SU-DHL-6 (cell line): ENCODE data around the gene SLC17A2.

Experiments used
- H2AFZ ChIP-seq: fragments of 200-600 bp; sonication (generic); 2 replicates; pipeline ENCODE4 v1.6.1; 2014; ENCODE audit warnings: low read depth, mild to moderate bottlenecking, moderate library complexity, mixed read lengths, antibody characterized with exemption, low read length; ENCODE audit not compliant: severe bottlenecking
- H3F3A ChIP-seq: fragments of 200-600 bp; shearing (Covaris generic); 2 replicates; pipeline ENCODE4 v1.6.0; 2016; ENCODE audit warnings: antibody characterized with exemption, mild to moderate bottlenecking; ENCODE audit not compliant: insufficient read depth
- H3K27ac ChIP-seq: fragments of 200-600 bp; sonication (generic); 2 replicates; pipeline ENCODE4 v1.5.1; 2016; ENCODE audit warnings: low read depth, mild to moderate bottlenecking, low read length, moderate library complexity, mixed read lengths
- H3K27me3 ChIP-seq: fragments of 200-600 bp; sonication (generic), shearing (Covaris generic); 2 replicates; pipeline ENCODE4 v1.6.0; 2014; ENCODE audit warnings: mild to moderate bottlenecking, low read length
- H3K36me3 ChIP-seq: fragments of 200-600 bp; sonication (generic); 2 replicates; pipeline ENCODE4 v1.6.1; 2014; ENCODE audit warnings: mild to moderate bottlenecking, low read length, mixed read lengths
- H3K4me2 ChIP-seq: fragments of 300-600, 200-600 bp; shearing (Covaris generic), sonication (generic); 2 replicates; pipeline ENCODE4 v1.6.0; 2014; ENCODE audit warnings: low read length, low read depth, mild to moderate bottlenecking; ENCODE audit not compliant: poor library complexity, severe bottlenecking
- H3K4me3 ChIP-seq: fragments of 200-600 bp; sonication (generic); 2 replicates; pipeline ENCODE4 v1.5.1; 2014; ENCODE audit warnings: antibody characterized with exemption, low read length, mild to moderate bottlenecking, mixed read lengths; ENCODE audit not compliant: insufficient read depth, poor library complexity, severe bottlenecking
- H3K79me2 ChIP-seq: fragments of 200-600 bp; sonication (generic); 2 replicates; pipeline ENCODE4 v1.6.1; 2014; ENCODE audit warnings: mild to moderate bottlenecking, low read length, moderate library complexity; ENCODE audit not compliant: insufficient read depth
- H3K9ac ChIP-seq: fragments of 200-600 bp; sonication (generic); 2 replicates; pipeline ENCODE4 v1.7.0; 2014; ENCODE audit warnings: mild to moderate bottlenecking, low read length
- H3K9me2 ChIP-seq: fragments of 200-600 bp; sonication (generic); replicated peaks from 2 replicates; pipeline ENCODE4 v1.6.1; 2014; ENCODE audit warnings: low read length; ENCODE audit not compliant: insufficient read depth
- H3K9me3 ChIP-seq: fragments of 200-600 bp; sonication (generic); 2 replicates; pipeline ENCODE4 v1.6.1; 2014; ENCODE audit warnings: low read length, mixed read lengths; ENCODE audit not compliant: insufficient read depth
- H4K20me1 ChIP-seq: fragments of 200-600 bp; sonication (generic); 2 replicates; pipeline ENCODE4 v1.6.1; 2014; ENCODE audit warnings: low read depth, mild to moderate bottlenecking, antibody characterized with exemption, low read length, moderate library complexity, mixed read lengths
- EZH2phosphoT487 ChIP-seq: fragments of 200-600 bp; sonication (generic), shearing (Covaris generic); conservative IDR thresholded peaks from 2 replicates; pipeline ENCODE4 v1.6.1; 2018; ENCODE audit warnings: mild to moderate bottlenecking, antibody characterized with exemption, low read length, moderate library complexity, mixed read lengths
- TF ChIP-seq, protein P1 (sequence below): fragments of 200-600 bp; sonication (generic); IDR thresholded peaks from one replicate; pipeline ENCODE4 v1.5.1; 2017; ENCODE audit warnings: antibody characterized with exemption, mild to moderate bottlenecking, low read length, moderate library complexity; ENCODE audit not compliant: insufficient read depth, poor library complexity, severe bottlenecking

Gene SLC17A2

DNA sequence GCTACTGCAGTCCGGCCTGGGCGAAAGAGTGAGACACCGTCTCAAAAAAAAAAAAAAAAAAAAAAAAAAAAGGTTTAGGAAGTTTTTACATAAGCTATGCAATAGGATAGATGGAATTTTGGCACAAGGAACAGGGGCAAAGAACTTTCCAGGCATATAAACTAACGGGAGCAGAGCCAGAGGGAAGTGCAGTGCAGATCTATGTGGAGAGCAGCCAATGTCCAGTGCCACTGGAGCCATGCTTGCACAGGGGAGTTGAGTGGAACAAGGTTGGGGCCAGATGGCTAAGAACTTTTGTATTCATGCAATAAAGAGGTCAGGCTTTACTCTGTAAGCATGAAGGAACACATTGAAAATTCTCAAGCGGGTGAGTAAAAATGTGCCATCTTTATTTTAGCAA, 10.8 kb downstream of the SLC17A2 start:
- no peak overlapping the region for H3K4me3 ChIP-seq
- H3K27ac ChIP-seq, result no peak overlapping the region
- H2AFZ ChIP-seq, result no peak overlapping the region
- no peaks in the 10 kb centered on the region for H3K36me3 ChIP-seq
- no peak overlapping the region for H3K4me2 ChIP-seq
- TF ChIP-seq EZH2phosphoT487, result no peak
- no peaks in the 10 kb centered on the region for H3K79me2 ChIP-seq
- no peak overlapping the region for H3K9ac ChIP-seq
- no peaks in the 10 kb centered on the region for H3K9me3 ChIP-seq
- H4K20me1 ChIP-seq, result no peaks in the 10 kb centered on the region
- H3F3A ChIP-seq, result no peaks in the 10 kb centered on the region
- no peaks in the 10 kb centered on the region for H3K9me2 ChIP-seq
- no peaks in the 10 kb centered on the region for H3K27me3 ChIP-seq

GRCh38 chr6:25918083-25918683, 12.3 kb downstream of the SLC17A2 start:
- no peaks in the 10 kb centered on the region for H3K36me3 ChIP-seq

GRCh38 chr6:25916789-25917490, 13.6 kb downstream of the SLC17A2 start:
- no peaks in the 10 kb centered on the region for H3K36me3 ChIP-seq
- H3K9ac ChIP-seq, result no peak overlapping the region
- H3K4me3 ChIP-seq, result no peak overlapping the region
- H3K9me3 ChIP-seq, result no peaks in the 10 kb centered on the region
- H2AFZ ChIP-seq, result no peak overlapping the region
- no peak overlapping the region for H3K27ac ChIP-seq
- no peaks in the 10 kb centered on the region for H3K9me2 ChIP-seq
- no peak overlapping the region for H3K4me2 ChIP-seq
- H4K20me1 ChIP-seq, result no peaks in the 10 kb centered on the region
- no peaks in the 10 kb centered on the region for H3K27me3 ChIP-seq
- TF ChIP-seq, protein P1, sequence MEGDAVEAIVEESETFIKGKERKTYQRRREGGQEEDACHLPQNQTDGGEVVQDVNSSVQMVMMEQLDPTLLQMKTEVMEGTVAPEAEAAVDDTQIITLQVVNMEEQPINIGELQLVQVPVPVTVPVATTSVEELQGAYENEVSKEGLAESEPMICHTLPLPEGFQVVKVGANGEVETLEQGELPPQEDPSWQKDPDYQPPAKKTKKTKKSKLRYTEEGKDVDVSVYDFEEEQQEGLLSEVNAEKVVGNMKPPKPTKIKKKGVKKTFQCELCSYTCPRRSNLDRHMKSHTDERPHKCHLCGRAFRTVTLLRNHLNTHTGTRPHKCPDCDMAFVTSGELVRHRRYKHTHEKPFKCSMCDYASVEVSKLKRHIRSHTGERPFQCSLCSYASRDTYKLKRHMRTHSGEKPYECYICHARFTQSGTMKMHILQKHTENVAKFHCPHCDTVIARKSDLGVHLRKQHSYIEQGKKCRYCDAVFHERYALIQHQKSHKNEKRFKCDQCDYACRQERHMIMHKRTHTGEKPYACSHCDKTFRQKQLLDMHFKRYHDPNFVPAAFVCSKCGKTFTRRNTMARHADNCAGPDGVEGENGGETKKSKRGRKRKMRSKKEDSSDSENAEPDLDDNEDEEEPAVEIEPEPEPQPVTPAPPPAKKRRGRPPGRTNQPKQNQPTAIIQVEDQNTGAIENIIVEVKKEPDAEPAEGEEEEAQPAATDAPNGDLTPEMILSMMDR, result no peak
- TF ChIP-seq EZH2phosphoT487, result no peak
- H3K79me2 ChIP-seq, result no peaks in the 10 kb centered on the region
- no peaks in the 10 kb centered on the region for H3F3A ChIP-seq

More at GRCh38 chr6:25918083-25918683, 12.3 kb downstream of the SLC17A2 start:
- H3K4me3 ChIP-seq, result no peak overlapping the region
- TF ChIP-seq, protein P1, result no peak
- TF ChIP-seq EZH2phosphoT487, result no peak
- no peak overlapping the region for H3K27ac ChIP-seq
- H3K4me2 ChIP-seq, result no peak overlapping the region
- no peak overlapping the region for H2AFZ ChIP-seq
- no peak overlapping the region for H3K9ac ChIP-seq
- no peaks in the 10 kb centered on the region for H3K27me3 ChIP-seq
- no peaks in the 10 kb centered on the region for H3K9me2 ChIP-seq
- no peaks in the 10 kb centered on the region for H4K20me1 ChIP-seq
- no peaks in the 10 kb centered on the region for H3F3A ChIP-seq
- no peaks in the 10 kb centered on the region for H3K9me3 ChIP-seq
- H3K79me2 ChIP-seq, result no peaks in the 10 kb centered on the region

DNA sequence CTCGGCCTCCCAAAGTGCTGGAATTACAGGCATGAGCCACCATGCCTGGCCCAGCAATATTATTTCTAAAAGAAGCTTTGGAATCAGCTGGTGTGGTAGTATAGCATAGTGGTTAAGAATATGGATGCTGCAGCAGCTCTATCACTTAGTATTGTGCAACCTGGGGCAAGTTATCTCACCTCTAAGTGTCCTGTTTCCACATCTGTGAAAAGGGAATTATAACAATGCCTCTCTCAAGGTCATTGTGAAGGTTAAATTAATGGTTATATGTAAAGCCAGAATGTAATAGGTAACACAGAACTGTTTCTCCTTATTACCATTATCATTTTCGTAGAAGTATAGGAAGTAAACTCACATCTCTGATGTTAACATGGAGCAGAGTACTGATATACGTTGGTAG, 14.2 kb downstream of the SLC17A2 start:
- Histone ChIP-seq H4K20me1 (no peaks in the 10 kb centered on the region), H3K9me3 (no peaks in the 10 kb centered on the region), H3K9ac (no peak overlapping the region), H3K4me2 (no peak overlapping the region), H3K27me3 (no peaks in the 10 kb centered on the region), H3F3A (no peaks in the 10 kb centered on the region), H2AFZ (no peak overlapping the region), H3K36me3 (no peaks in the 10 kb centered on the region), H3K4me3 (no peak overlapping the region), H3K27ac (no peak overlapping the region), H3K79me2 (no peaks in the 10 kb centered on the region), H3K9me2 (no peaks in the 10 kb centered on the region)
- no peak for TF ChIP-seq EZH2phosphoT487
- TF ChIP-seq, protein P1, result no peak
